ENCODE results near the gene ZNF442.
"Not testable (repeated sequence)": the region's sequence is repeated elsewhere in the genome, so short reads cannot be mapped to it uniquely, and the experiment has no call there.

Gene ZNF442

DNA sequence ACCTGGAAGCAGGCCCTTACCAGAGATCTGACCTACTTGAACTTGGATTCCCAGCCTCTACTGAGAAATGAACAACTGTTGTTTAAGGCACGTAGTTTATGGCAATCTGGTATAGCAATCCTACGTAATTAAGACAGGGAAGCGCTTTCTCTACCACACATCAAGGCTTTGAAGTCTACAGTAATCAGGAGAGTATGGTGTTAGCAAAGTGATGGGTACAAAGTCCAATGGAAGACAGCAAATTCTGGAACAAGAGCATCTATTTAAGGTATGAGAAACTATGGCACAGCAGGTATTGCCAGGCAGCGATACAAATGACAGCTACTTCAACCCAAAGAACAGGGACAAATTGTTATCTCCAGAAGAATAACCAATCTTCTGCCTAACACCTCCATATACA lies 35.1 kb downstream of the ZNF442 start:
- no peak for DNase-seq
- TF ChIP-seq, protein P1, sequence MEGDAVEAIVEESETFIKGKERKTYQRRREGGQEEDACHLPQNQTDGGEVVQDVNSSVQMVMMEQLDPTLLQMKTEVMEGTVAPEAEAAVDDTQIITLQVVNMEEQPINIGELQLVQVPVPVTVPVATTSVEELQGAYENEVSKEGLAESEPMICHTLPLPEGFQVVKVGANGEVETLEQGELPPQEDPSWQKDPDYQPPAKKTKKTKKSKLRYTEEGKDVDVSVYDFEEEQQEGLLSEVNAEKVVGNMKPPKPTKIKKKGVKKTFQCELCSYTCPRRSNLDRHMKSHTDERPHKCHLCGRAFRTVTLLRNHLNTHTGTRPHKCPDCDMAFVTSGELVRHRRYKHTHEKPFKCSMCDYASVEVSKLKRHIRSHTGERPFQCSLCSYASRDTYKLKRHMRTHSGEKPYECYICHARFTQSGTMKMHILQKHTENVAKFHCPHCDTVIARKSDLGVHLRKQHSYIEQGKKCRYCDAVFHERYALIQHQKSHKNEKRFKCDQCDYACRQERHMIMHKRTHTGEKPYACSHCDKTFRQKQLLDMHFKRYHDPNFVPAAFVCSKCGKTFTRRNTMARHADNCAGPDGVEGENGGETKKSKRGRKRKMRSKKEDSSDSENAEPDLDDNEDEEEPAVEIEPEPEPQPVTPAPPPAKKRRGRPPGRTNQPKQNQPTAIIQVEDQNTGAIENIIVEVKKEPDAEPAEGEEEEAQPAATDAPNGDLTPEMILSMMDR (IDR thresholded peaks at IDR 0.05; ENCODE audit: low read depth, low read length), result no peak
- H3K36me3 ChIP-seq, result no peaks in the 10 kb centered on the region
- H3K4me1 ChIP-seq, result no peaks in the 10 kb centered on the region
- H3K27me3 ChIP-seq, result no peaks in the 10 kb centered on the region
- H3K4me3 ChIP-seq (ENCODE audit: low read depth, low read length), result no peak overlapping the region
- no peaks in the 10 kb centered on the region for H3K9me3 ChIP-seq

DNA sequence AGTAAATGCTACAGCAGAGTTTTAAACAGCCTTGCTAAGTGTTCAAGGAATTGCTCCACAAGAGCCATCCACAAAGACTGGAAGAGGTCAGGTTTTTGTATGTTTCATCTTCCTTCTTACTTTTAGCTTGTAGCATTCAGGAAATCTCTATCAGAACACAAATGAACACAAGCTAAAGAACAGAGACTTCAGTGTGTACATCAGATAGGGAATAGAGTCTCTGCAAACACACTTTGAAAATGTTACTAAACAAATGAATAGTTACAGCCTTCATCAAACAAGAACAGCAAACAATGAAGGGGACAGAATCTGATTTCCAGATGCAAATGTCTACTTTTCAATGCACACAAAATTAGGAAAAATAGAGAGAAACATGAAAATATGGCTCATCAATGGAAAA lies 39.8 kb downstream of the ZNF442 start:
- TF ChIP-seq, protein P1 (IDR thresholded peaks at IDR 0.05; ENCODE audit: low read depth, low read length), result no peak
- no peaks in the 10 kb centered on the region for H3K36me3 ChIP-seq
- no peaks in the 10 kb centered on the region for H3K27me3 ChIP-seq
- no peak for DNase-seq
- no peaks in the 10 kb centered on the region for H3K4me1 ChIP-seq
- no peak overlapping the region for H3K4me3 ChIP-seq (ENCODE audit: low read depth, low read length)
- H3K9me3 ChIP-seq, result no peaks in the 10 kb centered on the region

DNA sequence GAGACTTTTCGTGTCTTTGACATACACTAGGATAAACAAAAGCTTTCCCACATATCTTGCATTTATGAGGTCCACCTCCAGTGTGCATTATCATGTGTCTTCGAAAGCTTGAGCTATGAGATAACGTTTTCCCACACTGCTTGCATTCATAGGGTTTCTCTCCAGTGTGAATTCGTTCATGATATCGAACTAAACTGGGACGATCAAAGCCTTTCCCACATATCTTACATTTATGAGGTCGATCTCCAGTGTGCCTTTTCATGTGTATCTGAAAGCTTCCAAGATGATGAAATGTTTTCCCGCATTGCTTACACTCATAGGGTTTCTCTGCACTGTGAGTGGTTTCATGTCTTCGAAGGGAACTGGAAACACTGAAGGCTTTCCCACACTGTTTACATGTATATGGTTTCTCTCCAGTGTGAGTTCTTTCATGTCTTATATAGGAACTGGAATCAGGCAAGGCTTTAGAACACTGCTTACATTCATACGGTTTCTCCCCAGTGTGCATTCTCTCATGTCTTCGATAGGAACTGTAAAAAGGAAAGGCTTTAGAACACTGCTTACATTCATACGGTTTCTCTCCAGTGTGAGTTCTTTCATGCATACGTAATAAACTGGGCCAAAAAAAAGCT lies 46.6 kb downstream of the ZNF442 start:
- H3K27me3 ChIP-seq, result no peaks in the 10 kb centered on the region
- H3K36me3 ChIP-seq, result no peaks in the 10 kb centered on the region
- peaks cover 3% of the 10 kb centered on the region; the same call in 1 of the 2 replicates for H3K9me3 ChIP-seq
- TF ChIP-seq, protein P1 (IDR thresholded peaks at IDR 0.05; ENCODE audit: low read depth, low read length), result no peak
- DNase-seq, result no peak
- no peak overlapping the region for H3K4me3 ChIP-seq (ENCODE audit: low read depth, low read length)
- no peaks in the 10 kb centered on the region for H3K4me1 ChIP-seq

DNA sequence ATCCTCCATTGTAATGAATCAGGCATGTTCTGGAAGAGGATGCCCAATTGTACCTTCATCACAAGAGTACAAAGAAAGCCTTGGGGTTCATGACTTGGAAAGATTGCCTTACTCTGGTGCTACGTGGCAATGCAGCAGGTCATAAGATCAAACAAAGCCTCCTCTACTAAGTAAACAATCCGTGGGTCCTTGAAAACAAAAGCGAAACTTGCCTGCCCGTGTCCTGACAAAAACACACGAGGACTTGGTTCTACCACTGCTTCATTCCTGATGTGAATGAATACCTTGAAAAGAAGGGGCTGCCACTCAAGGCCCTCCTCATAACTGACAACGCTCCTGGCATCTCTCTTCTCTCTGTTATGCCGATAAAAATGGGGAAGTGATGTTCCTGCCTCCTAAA lies 50.9 kb downstream of the ZNF442 start:
- TF ChIP-seq, protein P1 (IDR thresholded peaks at IDR 0.05; ENCODE audit: low read depth, low read length), result no peak
- H3K36me3 ChIP-seq, result no peaks in the 10 kb centered on the region
- DNase-seq, result no peak
- H3K9me3 ChIP-seq, result peaks cover 3% of the 10 kb centered on the region; the same call in 1 of the 2 replicates
- H3K4me1 ChIP-seq, result no peaks in the 10 kb centered on the region
- H3K27me3 ChIP-seq, result no peaks in the 10 kb centered on the region
- no peak overlapping the region for H3K4me3 ChIP-seq (ENCODE audit: low read depth, low read length)

DNA sequence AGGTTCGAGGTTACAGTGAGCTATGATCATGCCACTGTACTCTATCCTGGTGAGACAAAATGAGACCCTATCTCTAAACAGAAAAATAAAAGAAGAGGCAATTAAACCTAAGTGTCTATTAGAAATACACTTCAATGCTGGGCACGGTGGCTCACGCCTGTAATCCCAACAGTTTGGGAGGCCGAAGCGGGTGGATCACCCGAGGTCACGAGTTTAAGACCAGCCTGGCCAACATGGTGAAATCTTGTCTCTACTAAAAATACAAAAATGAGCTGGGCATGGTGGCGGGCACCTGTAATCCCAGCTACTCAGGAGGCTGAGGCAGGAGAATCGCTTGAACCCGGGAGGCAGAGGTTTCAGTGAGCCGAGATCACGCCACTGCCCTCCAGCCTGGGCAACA lies 56.6 kb downstream of the ZNF442 start:
- H3K4me1 ChIP-seq; H3K36me3 ChIP-seq; DNase-seq; H3K4me3 ChIP-seq (ENCODE audit: low read depth, low read length); H3K27me3 ChIP-seq; H3K9me3 ChIP-seq: not testable (repeated sequence)

All from BE2C (cell line).